GM12872 (cell line): ENCODE results near the gene TAGLN2.

Experiments used
- CTCF ChIP-seq: IDR thresholded peaks from 3 replicates; pipeline ENCODE4 v1.5.1; 2011; ENCODE audit warnings: low read depth, mild to moderate bottlenecking, low read length, moderate library complexity; ENCODE audit not compliant: insufficient read depth

TAGLN2 gene

GRCh38 chr1:159957824-159958268 lies 32.5 kb upstream of the TAGLN2 start:
- no peak for TF ChIP-seq CTCF

- no peak for TF ChIP-seq CTCF
These were observed 30.1 kb upstream of the TAGLN2 start for GRCh38 chr1:159955456-159955855.

- TF ChIP-seq CTCF, result no peak
These were observed 28.5 kb upstream of the TAGLN2 start, which contains the start of gene SLAMF9 for GRCh38 chr1:159953536-159954515. Gene SLAMF9 (minus strand): TSS chr1:159954237. CDS start chr1:159954137, 100 bp downstream.

- TF ChIP-seq CTCF, result no peak
These were observed 27.6 kb upstream of the TAGLN2 start for GRCh38 chr1:159952932-159953331.

GRCh38 chr1:159951551-159951950 lies 26.2 kb upstream of the TAGLN2 start:
- TF ChIP-seq CTCF, result no peak

GRCh38 chr1:159951016-159951415 lies 25.7 kb upstream of the TAGLN2 start:
- TF ChIP-seq CTCF, result no peak

GRCh38 chr1:159949981-159950381 lies 24.7 kb upstream of the TAGLN2 start:
- TF ChIP-seq CTCF, result no peak
